ENCODE results near the gene AKT3.

The AKT3 gene

DNA sequence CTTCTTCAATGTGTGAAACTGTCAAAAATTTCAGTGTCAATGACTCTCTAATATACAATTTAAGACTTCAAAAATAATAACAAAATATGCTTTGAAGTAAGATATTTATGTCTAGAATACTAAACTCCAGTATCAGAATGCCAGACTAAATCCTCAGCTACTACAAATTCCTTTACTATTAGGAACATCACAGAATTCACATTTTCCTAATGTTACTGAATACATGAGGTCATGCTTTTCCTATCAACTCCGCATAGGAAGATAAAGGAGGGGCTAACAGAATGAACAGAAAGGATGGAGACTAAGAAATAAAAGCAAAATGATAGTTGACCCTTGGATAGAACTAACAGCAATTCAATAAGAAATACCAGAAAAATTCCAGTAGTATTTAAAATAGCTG, 301.5 kb downstream of the AKT3 start:
- Histone ChIP-seq H3K9me3 (ENCODE audit: control insufficient read depth, low read depth, low read length) (no peaks in the 10 kb centered on the region), H3K4me1 (ENCODE audit: control insufficient read depth, low read depth, low read length) (no peaks in the 10 kb centered on the region)

DNA sequence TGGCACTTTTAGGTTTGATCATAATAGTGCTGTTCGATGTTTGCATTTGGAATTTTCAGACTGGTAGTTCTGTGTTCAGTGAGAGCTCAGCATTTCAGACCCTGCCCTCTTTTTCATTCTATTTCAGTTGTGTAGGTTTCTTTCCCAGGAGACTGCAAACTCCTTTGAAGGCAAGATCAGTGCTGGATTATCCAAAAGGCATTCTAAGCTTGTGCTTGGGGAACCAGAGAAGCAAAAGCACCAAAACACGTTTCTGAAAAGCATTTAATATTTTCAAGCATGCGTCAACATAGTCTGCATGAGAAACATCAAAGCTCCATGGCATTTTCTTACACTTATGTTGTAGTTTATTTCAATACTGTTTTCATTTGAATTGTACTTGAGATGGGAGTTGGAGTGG, 302.2 kb downstream of the AKT3 start:
- Histone ChIP-seq H3K36me3 (ENCODE audit: control insufficient read depth, low read depth, low read length) (no peaks in the 10 kb centered on the region), H3K9ac (ENCODE audit: low read length) (no peak overlapping the region), H3K27me3 (ENCODE audit: control insufficient read depth, insufficient read depth, low read length) (no peaks in the 10 kb centered on the region), H3K9me3 (ENCODE audit: control insufficient read depth, low read depth, low read length) (no peaks in the 10 kb centered on the region), H3K4me3 (ENCODE audit: low read length) (no peak overlapping the region), H3K27ac (ENCODE audit: low read length) (no peak overlapping the region), H3K4me1 (ENCODE audit: control insufficient read depth, low read depth, low read length) (no peaks in the 10 kb centered on the region)

More for the DNA sequence above, 301.5 kb downstream of the AKT3 start:
- no peak overlapping the region for H3K27ac ChIP-seq (ENCODE audit: low read length)
- no peak overlapping the region for H3K9ac ChIP-seq (ENCODE audit: low read length)
- H3K36me3 ChIP-seq (ENCODE audit: control insufficient read depth, low read depth, low read length), result no peaks in the 10 kb centered on the region
- H3K27me3 ChIP-seq (ENCODE audit: control insufficient read depth, insufficient read depth, low read length), result no peaks in the 10 kb centered on the region
- no peak overlapping the region for H3K4me3 ChIP-seq (ENCODE audit: low read length)

DNA sequence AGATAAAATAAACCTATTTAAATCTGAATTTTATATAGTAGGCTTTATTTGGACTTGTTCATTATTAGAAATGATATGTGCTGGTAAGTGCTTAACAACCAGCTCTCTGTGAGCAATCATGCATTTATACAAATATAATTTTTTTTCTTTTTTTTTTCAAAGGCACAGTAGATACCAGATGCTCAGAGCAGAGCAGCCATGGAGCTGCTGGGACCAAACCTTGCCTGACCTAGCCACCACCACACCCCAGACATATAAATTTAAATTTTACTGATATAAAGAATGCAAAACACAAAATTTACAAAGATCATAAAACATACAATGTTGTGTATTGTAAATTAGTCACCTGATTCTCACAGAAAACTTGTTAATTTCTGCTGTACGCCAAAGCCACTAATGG, 303.6 kb downstream of the AKT3 start:
- no peak overlapping the region for H3K4me3 ChIP-seq (ENCODE audit: low read length)

DNA sequence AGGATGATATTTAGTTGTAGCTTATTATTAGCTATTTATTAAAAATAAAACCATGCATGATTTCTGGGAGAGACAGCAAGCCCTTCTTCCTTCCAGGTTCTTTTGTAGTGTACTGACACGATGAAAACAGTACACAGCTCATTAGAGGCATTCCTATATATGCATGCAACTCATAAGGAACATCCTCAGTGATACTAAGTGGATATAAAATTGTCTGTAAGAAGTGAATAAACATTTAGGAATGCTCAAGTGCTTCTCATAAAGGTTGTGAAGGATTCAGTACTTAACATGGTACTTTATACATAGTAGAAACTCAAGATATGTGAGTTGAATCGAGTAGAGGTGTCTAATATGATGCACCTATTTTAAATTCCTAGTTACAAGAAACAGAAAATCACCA, 306.5 kb downstream of the AKT3 start:
- no peak overlapping the region for H3K9ac ChIP-seq (ENCODE audit: low read length)
- H3K27ac ChIP-seq (ENCODE audit: low read length), result no peak overlapping the region
- no peaks in the 10 kb centered on the region for H3K4me1 ChIP-seq (ENCODE audit: control insufficient read depth, low read depth, low read length)
- H3K27me3 ChIP-seq (ENCODE audit: control insufficient read depth, insufficient read depth, low read length), result no peaks in the 10 kb centered on the region
- no peaks in the 10 kb centered on the region for H3K9me3 ChIP-seq (ENCODE audit: control insufficient read depth, low read depth, low read length)
- no peaks in the 10 kb centered on the region for H3K36me3 ChIP-seq (ENCODE audit: control insufficient read depth, low read depth, low read length)
- H3K4me3 ChIP-seq (ENCODE audit: low read length), result no peak overlapping the region

More for the DNA sequence above, 303.6 kb downstream of the AKT3 start:
- Histone ChIP-seq H3K27ac (ENCODE audit: low read length) (no peak overlapping the region), H3K27me3 (ENCODE audit: control insufficient read depth, insufficient read depth, low read length) (no peaks in the 10 kb centered on the region), H3K4me1 (ENCODE audit: control insufficient read depth, low read depth, low read length) (no peaks in the 10 kb centered on the region), H3K9ac (ENCODE audit: low read length) (no peak overlapping the region), H3K36me3 (ENCODE audit: control insufficient read depth, low read depth, low read length) (no peaks in the 10 kb centered on the region), H3K9me3 (ENCODE audit: control insufficient read depth, low read depth, low read length) (no peaks in the 10 kb centered on the region)

DNA sequence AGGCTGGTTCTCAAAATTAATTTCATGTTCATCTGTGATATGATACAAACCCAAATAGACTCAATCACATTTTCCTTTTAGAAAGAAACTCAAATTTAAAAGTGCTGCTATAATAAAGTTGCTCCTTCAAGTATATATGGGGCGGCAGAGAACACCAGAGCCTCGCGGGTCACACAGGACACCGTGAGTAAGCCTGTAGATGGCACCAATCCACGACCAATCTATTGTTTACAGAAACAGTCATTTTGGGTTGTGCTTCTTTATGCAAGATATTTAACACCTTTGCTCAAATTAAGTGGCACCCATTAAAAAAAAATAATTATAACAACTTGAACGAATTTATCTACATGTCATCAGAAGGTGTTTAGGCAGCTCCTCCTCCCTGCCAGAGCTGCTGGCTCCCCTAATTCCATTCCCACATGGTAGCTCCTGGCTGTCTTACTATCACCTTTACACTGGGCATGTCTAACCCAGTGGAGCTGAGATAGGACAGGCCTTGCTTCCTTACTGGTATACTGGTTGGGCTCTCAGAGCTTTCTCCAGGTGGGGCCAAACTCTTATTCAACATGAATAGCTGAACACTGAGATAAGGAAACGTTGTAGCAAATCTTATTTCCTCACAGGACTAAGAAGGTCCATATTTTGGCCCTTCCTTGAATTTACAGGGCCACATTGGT, 307.2 kb downstream of the AKT3 start:
- no peaks in the 10 kb centered on the region for H3K4me1 ChIP-seq (ENCODE audit: control insufficient read depth, low read depth, low read length)
- H3K27me3 ChIP-seq (ENCODE audit: control insufficient read depth, insufficient read depth, low read length), result no peaks in the 10 kb centered on the region
- H3K4me3 ChIP-seq (ENCODE audit: low read length), result no peak overlapping the region
- no peaks in the 10 kb centered on the region for H3K36me3 ChIP-seq (ENCODE audit: control insufficient read depth, low read depth, low read length)
- no peaks in the 10 kb centered on the region for H3K9me3 ChIP-seq (ENCODE audit: control insufficient read depth, low read depth, low read length)
- H3K27ac ChIP-seq (ENCODE audit: low read length), result no peak overlapping the region
- no peak overlapping the region for H3K9ac ChIP-seq (ENCODE audit: low read length)

DNA sequence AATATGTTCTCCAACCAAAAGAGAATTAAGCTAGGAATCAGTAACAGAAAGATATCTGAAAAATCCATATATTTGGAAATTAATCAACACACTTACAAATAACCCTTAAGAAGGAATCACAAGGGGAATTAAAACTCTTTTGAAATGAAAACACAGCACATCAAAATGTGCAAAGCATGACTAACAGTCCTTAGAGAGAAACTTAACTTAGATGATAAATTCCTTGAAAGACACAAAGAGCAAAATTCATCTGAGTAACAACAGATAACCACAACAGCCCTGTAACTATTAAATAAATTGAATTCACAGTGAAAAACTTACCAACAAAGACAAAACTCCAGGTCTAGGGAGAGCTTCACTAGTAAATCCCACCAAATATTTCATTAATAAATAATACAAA, 310.4 kb downstream of the AKT3 start:
- Histone ChIP-seq H3K4me3 (ENCODE audit: low read length) (no peak overlapping the region), H3K9ac (ENCODE audit: low read length) (no peak overlapping the region), H3K36me3 (ENCODE audit: control insufficient read depth, low read depth, low read length) (no peaks in the 10 kb centered on the region), H3K9me3 (ENCODE audit: control insufficient read depth, low read depth, low read length) (no peaks in the 10 kb centered on the region), H3K27me3 (ENCODE audit: control insufficient read depth, insufficient read depth, low read length) (no peaks in the 10 kb centered on the region), H3K4me1 (ENCODE audit: control insufficient read depth, low read depth, low read length) (no peaks in the 10 kb centered on the region), H3K27ac (ENCODE audit: low read length) (no peak overlapping the region)

DNA sequence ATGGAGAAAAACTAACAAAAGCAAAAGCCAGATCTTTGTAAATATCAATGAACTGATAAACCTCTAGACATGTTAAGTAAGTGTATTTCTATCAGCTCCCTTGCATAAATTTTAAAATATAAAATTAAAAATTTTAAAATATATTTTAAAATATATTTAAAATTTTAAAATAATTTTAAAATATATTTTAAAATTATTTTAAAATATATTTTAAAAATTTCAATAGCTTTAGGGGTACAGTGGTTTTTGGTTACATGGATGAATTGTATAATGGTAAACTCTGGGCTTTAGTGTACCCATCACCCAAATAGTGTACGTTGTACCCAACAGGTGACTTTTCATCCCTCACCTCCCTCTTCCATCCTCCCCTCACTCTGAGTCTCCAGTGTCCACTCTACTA, 315.0 kb downstream of the AKT3 start:
- Histone ChIP-seq H3K9ac (ENCODE audit: low read length) (no peak overlapping the region), H3K4me3 (ENCODE audit: low read length) (no peak overlapping the region), H3K36me3 (ENCODE audit: control insufficient read depth, low read depth, low read length) (no peaks in the 10 kb centered on the region), H3K4me1 (ENCODE audit: control insufficient read depth, low read depth, low read length) (no peaks in the 10 kb centered on the region), H3K27me3 (ENCODE audit: control insufficient read depth, insufficient read depth, low read length) (no peaks in the 10 kb centered on the region), H3K9me3 (ENCODE audit: control insufficient read depth, low read depth, low read length) (no peaks in the 10 kb centered on the region), H3K27ac (ENCODE audit: low read length) (no peak overlapping the region)

DNA sequence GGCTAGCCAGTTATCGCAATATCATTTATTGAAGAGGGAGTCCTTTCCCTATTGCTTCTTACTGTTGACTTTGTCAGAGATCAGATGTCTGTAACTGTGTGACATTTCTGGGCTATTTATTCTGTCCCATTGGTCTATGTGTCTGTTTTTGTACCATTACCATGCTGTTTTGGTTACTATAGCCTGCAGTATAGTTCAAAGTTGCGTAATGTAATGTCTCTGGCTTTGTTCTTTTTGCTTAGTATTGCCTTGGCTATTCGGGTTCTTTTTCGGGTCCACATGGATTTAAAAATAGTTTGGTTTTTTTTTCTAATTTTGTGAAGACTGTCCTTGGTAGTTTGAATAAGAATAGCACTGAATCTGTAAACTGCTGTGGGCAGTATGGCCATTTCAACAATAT, 320.5 kb downstream of the AKT3 start:
- Histone ChIP-seq H3K4me3 (ENCODE audit: low read length) (no peak overlapping the region), H3K4me1 (ENCODE audit: control insufficient read depth, low read depth, low read length) (peaks cover 7% of the 10 kb centered on the region), H3K27ac (ENCODE audit: low read length) (no peak overlapping the region), H3K27me3 (ENCODE audit: control insufficient read depth, insufficient read depth, low read length) (no peaks in the 10 kb centered on the region), H3K9me3 (ENCODE audit: control insufficient read depth, low read depth, low read length) (no peaks in the 10 kb centered on the region), H3K36me3 (ENCODE audit: control insufficient read depth, low read depth, low read length) (no peaks in the 10 kb centered on the region), H3K9ac (ENCODE audit: low read length) (no peak overlapping the region)

DNA sequence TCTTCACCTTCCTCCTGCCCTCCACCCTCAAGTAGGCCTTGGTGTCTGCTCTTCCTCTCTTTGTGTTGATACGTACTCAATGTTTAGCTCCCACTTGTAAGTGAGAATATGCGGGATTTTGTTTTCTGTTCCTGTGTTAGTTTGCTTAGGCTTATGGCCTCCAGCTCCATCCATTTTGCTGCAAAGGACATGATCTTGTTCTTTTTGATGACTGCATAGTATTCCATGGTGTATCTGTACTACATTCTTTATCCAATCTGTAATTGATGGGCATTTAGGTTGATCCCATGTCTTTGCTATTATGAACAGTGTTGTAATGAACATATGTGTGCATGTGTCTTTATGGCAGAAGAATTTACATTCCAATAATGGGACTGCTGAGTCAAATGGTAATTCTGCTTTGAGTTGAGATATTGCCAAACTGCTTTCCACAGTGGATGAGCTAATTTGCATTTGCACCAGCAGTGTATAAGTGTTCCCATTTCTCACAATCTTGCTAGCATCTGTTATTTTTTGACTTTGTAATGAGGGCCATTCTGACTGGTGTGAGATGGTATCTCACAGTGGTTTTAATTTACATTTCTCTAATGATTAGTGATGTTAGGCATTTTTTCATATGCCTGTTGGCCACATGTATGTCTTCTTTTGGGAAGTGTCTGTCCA, 321.5 kb downstream of the AKT3 start:
- H3K27ac ChIP-seq (ENCODE audit: low read length), result no peak overlapping the region
- H3K9me3 ChIP-seq (ENCODE audit: control insufficient read depth, low read depth, low read length), result no peaks in the 10 kb centered on the region
- peaks cover 7% of the 10 kb centered on the region for H3K4me1 ChIP-seq (ENCODE audit: control insufficient read depth, low read depth, low read length)
- H3K27me3 ChIP-seq (ENCODE audit: control insufficient read depth, insufficient read depth, low read length), result no peaks in the 10 kb centered on the region
- H3K4me3 ChIP-seq (ENCODE audit: low read length), result no peak overlapping the region
- H3K9ac ChIP-seq (ENCODE audit: low read length), result no peak overlapping the region
- no peaks in the 10 kb centered on the region for H3K36me3 ChIP-seq (ENCODE audit: control insufficient read depth, low read depth, low read length)

DNA sequence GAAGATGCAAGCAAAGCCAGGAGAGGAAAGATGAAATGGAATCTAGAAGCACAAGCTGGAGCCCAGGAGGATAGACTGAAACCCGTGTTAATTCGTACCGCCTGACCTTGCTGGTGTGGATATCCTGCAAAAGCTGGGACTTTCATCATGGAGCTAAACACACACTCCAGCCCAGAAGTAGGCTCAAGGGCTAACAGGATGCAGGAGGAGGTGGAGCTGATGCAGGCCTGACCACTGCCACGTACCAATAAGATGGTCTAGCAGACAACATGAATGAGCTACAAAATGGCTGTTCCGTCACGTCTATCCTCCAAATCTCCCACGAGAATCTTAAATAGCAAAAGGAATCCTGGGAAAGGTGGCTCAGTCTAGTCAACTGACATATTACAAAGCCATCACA, 323.9 kb downstream of the AKT3 start:
- no peak overlapping the region for H3K9ac ChIP-seq (ENCODE audit: low read length)
- H3K4me1 ChIP-seq (ENCODE audit: control insufficient read depth, low read depth, low read length), result peaks cover 7% of the 10 kb centered on the region
- no peaks in the 10 kb centered on the region for H3K9me3 ChIP-seq (ENCODE audit: control insufficient read depth, low read depth, low read length)
- H3K27me3 ChIP-seq (ENCODE audit: control insufficient read depth, insufficient read depth, low read length), result no peaks in the 10 kb centered on the region
- no peaks in the 10 kb centered on the region for H3K36me3 ChIP-seq (ENCODE audit: control insufficient read depth, low read depth, low read length)
- H3K4me3 ChIP-seq (ENCODE audit: low read length), result no peak overlapping the region
- H3K27ac ChIP-seq (ENCODE audit: low read length), result no peak overlapping the region

DNA sequence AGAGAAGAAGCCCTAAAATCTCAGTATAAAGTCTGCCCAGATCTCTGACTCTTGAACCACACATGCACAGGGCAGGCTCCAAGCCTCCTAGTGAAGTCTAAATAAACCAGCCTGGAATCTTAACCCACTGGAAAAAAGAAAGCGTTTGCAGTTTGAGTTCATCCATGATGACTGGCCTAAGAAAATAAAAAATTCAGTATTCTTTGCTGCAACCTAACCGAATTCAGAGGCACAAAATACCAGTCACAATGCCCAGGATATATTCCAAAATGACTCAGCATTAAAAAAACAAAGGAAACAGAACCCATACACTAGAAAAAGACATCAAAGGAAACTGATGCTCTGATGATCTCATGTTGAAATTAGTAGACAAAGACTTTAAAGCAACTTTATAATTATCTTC, 325.0 kb downstream of the AKT3 start:
- Histone ChIP-seq H3K27ac (ENCODE audit: low read length) (no peak overlapping the region), H3K9ac (ENCODE audit: low read length) (no peak overlapping the region)

DNA sequence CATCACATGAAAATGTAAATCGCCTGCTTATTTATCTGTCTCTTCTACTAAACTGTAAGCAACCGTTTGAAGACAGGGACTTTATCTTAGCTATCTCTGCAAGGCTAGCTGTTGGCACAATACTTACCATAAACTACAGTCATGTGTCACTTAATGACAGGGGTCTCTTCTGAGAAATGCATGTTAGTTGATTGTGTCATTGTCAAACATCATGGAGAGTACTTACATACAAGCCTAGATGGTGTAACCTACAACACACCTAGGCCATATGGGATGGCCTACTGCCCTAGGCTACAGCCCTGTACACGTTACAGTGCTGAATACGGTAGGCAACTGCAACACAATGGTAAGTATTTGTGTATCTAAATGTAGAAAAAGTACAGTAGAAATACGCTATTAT, 326.3 kb downstream of the AKT3 start:
- Histone ChIP-seq H3K36me3 (ENCODE audit: control insufficient read depth, low read depth, low read length) (no peaks in the 10 kb centered on the region), H3K27ac (ENCODE audit: low read length) (no peak overlapping the region), H3K4me1 (ENCODE audit: control insufficient read depth, low read depth, low read length) (peaks cover 7% of the 10 kb centered on the region), H3K9me3 (ENCODE audit: control insufficient read depth, low read depth, low read length) (no peaks in the 10 kb centered on the region), H3K27me3 (ENCODE audit: control insufficient read depth, insufficient read depth, low read length) (no peaks in the 10 kb centered on the region), H3K9ac (ENCODE audit: low read length) (no peak overlapping the region), H3K4me3 (ENCODE audit: low read length) (no peak overlapping the region)

More for the DNA sequence above, 325.0 kb downstream of the AKT3 start:
- no peaks in the 10 kb centered on the region for H3K27me3 ChIP-seq (ENCODE audit: control insufficient read depth, insufficient read depth, low read length)
- H3K36me3 ChIP-seq (ENCODE audit: control insufficient read depth, low read depth, low read length), result no peaks in the 10 kb centered on the region
- H3K4me3 ChIP-seq (ENCODE audit: low read length), result no peak overlapping the region
- no peaks in the 10 kb centered on the region for H3K9me3 ChIP-seq (ENCODE audit: control insufficient read depth, low read depth, low read length)
- H3K4me1 ChIP-seq (ENCODE audit: control insufficient read depth, low read depth, low read length), result peaks cover 7% of the 10 kb centered on the region
